ENCODE data around the gene SLC16A11. TPM values are rescaled to one million over a fixed set of nuclear protein-coding genes. Genes with fewer than 3 reads are reported as not detected.
"Not testable (repeated sequence)": the region's sequence is repeated elsewhere in the genome, so short reads cannot be mapped to it uniquely, and the experiment has no call there.

Gene SLC16A11, protein sequence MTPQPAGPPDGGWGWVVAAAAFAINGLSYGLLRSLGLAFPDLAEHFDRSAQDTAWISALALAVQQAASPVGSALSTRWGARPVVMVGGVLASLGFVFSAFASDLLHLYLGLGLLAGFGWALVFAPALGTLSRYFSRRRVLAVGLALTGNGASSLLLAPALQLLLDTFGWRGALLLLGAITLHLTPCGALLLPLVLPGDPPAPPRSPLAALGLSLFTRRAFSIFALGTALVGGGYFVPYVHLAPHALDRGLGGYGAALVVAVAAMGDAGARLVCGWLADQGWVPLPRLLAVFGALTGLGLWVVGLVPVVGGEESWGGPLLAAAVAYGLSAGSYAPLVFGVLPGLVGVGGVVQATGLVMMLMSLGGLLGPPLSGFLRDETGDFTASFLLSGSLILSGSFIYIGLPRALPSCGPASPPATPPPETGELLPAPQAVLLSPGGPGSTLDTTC
- 0.27 and 2.4 TPM in 2 replicates for total RNA-seq (ENCODE audit: low replicate concordance)

DNA sequence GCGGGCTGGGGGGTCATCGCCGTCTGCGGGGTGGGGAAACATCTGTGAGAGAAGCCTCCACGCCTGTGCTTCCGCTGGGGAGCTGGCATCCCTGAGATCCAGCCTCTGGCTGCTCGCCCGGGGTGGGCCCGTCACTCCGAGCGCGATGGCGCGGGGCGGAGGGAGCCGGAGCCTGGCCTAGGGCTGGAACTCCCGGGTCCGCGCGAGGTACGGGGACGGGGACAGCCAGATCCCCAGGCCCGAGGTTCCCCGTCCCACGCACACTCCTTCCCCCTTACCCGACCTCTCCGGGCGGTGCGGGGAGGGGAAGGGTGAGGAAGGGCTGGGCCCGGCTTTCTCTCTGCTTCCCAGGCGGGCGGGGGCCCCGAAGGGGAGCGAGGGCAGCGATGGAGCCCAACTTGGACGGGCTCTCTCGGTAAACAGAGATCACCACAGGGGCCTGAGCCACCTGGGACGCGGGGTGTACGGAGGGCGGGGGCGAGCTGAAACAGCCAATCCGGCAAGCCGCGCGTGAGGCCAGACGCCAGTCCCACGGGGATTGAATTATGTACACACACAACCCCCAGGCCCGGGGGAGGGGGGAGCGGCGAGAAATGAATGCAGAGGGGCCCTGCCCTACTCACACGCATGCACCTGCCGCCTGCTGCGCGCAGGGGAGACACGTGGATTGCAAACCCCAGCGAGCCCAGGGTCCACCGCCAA is at the start of gene SLC16A11:
Gene SLC16A11 (minus strand): TSS at position 596 of the 702 bp plus-strand sequence. CDS start 579 bp downstream, at position 17.
- H3K4me3 ChIP-seq (ENCODE audit: low read depth, low read length), result peak within 1 kb of the TSS; percentile 56
- DNase-seq (ENCODE audit: low read depth), result peak; percentile 31
- TF ChIP-seq CTCF (IDR thresholded peaks at IDR 0.05; ENCODE audit: insufficient read depth, low read length), result no peak

DNA sequence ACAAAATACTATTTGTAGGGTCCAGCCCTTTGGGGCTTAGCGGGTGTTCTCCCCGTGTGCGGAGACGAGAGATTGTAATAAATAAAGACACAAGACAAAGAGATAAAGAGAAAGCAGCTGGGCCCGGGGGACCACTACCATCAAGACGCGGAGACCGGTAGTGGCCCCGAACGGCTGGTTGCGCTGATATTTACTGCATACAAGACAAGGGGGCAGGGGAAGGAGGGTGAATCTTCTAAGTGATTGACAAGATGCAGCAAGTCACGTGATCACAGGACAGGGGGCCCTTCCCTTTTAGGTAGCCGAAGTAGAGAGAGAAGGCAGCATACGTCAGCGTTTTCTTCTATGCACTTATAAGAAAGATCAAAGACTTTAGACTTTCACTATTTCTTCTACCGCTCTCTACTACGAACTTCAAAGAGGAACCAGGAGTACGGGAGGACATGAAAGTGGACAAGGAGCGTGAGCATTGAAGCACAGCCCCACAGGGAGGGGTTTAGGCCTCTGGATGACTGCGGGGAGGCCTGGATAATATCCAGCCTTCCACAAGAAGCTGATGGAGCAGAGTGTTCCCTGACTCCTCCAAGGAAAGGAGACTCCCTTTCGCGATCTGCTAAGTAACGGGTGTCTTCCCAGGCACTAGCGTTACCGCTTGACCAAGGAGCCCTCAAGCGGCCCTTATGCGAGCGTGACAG is 47.6 kb upstream of the SLC16A11 start:
- not testable (repeated sequence) for DNase-seq (ENCODE audit: low read depth); H3K4me3 ChIP-seq (ENCODE audit: low read depth, low read length)

- not testable (repeated sequence) for H3K4me3 ChIP-seq (ENCODE audit: low read depth, low read length); DNase-seq (ENCODE audit: low read depth)
These were observed 45.7 kb upstream of the SLC16A11 start for GRCh38 chr17:7089570-7089969.

GRCh38 chr17:7088442-7088841 is 44.5 kb upstream of the SLC16A11 start:
- not testable (repeated sequence) for H3K4me3 ChIP-seq (ENCODE audit: low read depth, low read length); DNase-seq (ENCODE audit: low read depth)

DNA sequence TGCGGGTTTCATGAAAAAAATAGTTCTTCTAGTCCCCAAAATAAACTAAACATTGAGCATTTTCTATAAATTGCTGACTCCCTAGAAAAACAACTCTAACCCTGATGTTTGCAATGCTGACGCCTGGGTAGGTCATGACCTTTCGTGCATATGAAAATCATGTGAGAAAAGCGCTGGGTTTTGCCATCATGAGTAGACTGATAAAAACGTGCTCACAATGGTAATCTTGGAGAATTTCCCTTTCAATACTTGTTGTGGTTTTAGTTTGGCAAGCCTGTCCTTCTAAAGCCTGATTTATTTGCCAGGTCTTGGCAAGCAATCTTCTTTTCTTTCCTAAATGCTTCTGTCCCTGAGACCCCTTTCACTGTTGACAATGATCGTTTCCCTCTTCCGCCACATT is 40.2 kb upstream of the SLC16A11 start:
- no peak overlapping the region for H3K4me3 ChIP-seq (ENCODE audit: low read depth, low read length)
- no peak for TF ChIP-seq CTCF (IDR thresholded peaks at IDR 0.05; ENCODE audit: insufficient read depth, low read length)
- peak; percentile 78 for DNase-seq (ENCODE audit: low read depth)

- DNase-seq (ENCODE audit: low read depth), result peak; percentile 54
- TF ChIP-seq CTCF (IDR thresholded peaks at IDR 0.05; ENCODE audit: insufficient read depth, low read length), result no peak
- H3K4me3 ChIP-seq (ENCODE audit: low read depth, low read length), result no peak overlapping the region
These were observed 39.7 kb upstream of the SLC16A11 start for GRCh38 chr17:7083592-7083991.

- DNase-seq (ENCODE audit: low read depth), result no peak
- H3K4me3 ChIP-seq (ENCODE audit: low read depth, low read length), result no peak overlapping the region
- TF ChIP-seq CTCF (IDR thresholded peaks at IDR 0.05; ENCODE audit: insufficient read depth, low read length), result no peak
These were observed 37.6 kb upstream of the SLC16A11 start for GRCh38 chr17:7081341-7082062.

Measured in fibroblast of the aortic adventitia (primary cell).